ENCODE measurements around the gene TSSK6.

Gene TSSK6

DNA sequence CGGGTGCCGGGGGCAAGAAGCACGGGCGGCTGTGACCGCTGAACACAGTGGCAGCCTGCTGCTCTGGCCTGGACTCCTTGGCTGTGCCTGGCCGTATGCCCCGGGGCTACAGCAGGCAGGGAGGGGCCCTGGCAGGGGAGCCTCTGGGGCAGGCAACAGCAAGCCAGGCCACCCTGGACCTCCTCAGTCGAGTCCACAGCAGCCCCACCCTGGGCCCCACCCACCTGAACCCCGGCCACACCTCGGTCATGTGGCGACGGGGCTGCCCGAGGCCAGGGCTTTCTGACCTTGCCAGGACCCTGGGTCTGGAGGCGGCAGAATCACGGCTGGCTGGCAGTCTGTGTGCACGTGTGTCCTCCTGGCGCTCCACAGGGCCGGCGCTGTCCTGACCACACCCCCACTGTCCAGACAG is 31.4 kb upstream of the TSSK6 start:
- Mint-ChIP-seq H3K4me1 (peaks cover 16% of the 10 kb centered on the region), H3K36me3 (ENCODE audit: low read depth) (no peaks in the 10 kb centered on the region), H3K4me3 (no peak overlapping the region), H3K9me3 (no peaks in the 10 kb centered on the region), H3K27me3 (ENCODE audit: low read depth) (peaks cover 5% of the 10 kb centered on the region), H3K27ac (no peak overlapping the region)
- TF ChIP-seq, protein P1, sequence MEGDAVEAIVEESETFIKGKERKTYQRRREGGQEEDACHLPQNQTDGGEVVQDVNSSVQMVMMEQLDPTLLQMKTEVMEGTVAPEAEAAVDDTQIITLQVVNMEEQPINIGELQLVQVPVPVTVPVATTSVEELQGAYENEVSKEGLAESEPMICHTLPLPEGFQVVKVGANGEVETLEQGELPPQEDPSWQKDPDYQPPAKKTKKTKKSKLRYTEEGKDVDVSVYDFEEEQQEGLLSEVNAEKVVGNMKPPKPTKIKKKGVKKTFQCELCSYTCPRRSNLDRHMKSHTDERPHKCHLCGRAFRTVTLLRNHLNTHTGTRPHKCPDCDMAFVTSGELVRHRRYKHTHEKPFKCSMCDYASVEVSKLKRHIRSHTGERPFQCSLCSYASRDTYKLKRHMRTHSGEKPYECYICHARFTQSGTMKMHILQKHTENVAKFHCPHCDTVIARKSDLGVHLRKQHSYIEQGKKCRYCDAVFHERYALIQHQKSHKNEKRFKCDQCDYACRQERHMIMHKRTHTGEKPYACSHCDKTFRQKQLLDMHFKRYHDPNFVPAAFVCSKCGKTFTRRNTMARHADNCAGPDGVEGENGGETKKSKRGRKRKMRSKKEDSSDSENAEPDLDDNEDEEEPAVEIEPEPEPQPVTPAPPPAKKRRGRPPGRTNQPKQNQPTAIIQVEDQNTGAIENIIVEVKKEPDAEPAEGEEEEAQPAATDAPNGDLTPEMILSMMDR (IDR thresholded peaks at IDR 0.05; ENCODE audit: unreplicated experiment in 3 of 3): no peak

DNA sequence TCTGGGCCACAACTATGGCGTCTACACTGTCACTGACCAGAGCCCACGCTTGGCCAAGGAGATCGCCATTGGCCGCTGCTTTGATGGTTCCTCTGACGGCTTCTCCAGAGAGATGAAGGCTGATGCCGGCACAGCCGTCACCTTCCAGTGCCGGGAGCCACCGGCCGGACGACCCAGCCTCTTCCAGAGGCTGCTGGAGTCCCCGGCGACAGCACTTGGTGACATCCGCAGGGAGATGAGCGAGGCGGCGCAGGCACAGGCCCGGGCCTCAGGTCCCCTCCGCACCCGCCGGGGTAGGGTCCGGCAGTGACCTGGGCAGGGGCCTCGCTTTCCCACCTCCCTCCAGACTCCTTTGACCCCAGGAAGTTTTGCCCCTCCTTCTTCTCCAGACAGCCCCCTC is 30.4 kb upstream of the TSSK6 start:
- no peak overlapping the region for H3K4me3 Mint-ChIP-seq
- no peaks in the 10 kb centered on the region for H3K36me3 Mint-ChIP-seq (ENCODE audit: low read depth)
- H3K9me3 Mint-ChIP-seq: no peaks in the 10 kb centered on the region
- H3K27ac Mint-ChIP-seq: no peak overlapping the region
- peaks cover 5% of the 10 kb centered on the region for H3K27me3 Mint-ChIP-seq (ENCODE audit: low read depth)
- TF ChIP-seq, protein P1 (IDR thresholded peaks at IDR 0.05; ENCODE audit: unreplicated experiment in 3 of 3): no peak
- peaks cover 11% of the 10 kb centered on the region for H3K4me1 Mint-ChIP-seq

DNA sequence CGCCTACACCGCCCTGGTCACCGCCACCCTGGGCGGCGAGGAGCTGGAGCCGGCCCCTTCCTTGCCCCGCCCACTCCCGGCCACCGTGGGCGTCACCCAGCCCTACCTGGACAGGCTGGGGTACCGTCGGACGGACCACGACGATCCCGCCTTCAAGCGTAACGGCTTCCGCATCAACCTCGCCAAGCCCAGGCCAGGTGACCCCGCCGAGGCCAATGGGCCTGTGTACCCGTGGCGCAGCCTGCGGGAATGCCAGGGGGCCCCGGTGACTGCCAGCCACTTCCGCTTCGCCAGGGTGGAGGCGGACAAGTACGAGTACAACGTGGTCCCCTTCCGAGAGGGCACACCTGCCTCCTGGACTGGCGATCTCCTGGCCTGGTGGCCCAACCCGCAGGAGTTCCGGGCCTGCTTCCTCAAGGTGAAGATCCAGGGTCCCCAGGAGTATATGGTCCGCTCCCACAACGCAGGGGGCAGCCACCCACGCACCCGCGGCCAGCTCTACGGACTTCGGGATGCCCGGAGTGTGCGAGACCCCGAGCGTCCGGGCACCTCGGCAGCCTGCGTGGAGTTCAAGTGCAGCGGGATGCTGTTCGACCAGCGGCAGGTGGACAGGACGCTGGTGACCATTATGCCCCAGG is 29.7 kb upstream of the TSSK6 start:
- TF ChIP-seq, protein P1 (IDR thresholded peaks at IDR 0.05; ENCODE audit: unreplicated experiment in 3 of 3): no peak
- Mint-ChIP-seq H3K27me3 (ENCODE audit: low read depth) (peaks cover 4% of the 10 kb centered on the region), H3K4me1 (peaks cover 9% of the 10 kb centered on the region), H3K36me3 (ENCODE audit: low read depth) (no peaks in the 10 kb centered on the region), H3K27ac (no peak overlapping the region), H3K9me3 (no peaks in the 10 kb centered on the region), H3K4me3 (no peak overlapping the region)

DNA sequence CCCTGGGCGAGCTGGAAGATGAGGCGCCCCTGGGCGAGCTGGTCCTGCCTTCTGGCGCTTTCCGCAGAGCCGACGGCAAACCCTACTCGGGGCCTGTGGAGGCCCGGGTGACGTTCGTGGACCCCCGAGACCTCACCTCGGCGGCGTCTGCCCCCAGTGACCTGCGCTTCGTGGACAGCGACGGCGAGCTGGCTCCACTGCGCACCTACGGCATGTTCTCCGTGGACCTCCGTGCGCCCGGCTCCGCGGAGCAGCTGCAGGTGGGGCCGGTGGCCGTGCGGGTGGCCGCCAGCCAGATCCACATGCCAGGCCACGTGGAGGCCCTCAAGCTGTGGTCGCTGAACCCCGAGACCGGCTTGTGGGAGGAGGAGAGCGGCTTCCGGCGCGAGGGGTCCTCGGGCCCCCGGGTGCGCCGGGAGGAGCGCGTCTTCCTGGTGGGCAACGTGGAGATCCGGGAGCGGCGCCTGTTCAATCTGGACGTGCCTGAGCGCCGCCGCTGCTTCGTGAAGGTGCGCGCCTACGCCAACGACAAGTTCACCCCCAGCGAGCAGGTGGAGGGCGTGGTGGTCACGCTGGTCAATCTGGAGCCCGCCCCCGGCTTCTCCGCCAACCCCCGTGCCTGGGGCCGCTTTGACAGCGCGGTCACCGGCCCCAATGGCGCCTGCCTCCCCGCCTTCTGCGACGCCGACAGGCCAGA is 29.1 kb upstream of the TSSK6 start:
- TF ChIP-seq, protein P1 (IDR thresholded peaks at IDR 0.05; ENCODE audit: unreplicated experiment in 3 of 3): no peak

DNA sequence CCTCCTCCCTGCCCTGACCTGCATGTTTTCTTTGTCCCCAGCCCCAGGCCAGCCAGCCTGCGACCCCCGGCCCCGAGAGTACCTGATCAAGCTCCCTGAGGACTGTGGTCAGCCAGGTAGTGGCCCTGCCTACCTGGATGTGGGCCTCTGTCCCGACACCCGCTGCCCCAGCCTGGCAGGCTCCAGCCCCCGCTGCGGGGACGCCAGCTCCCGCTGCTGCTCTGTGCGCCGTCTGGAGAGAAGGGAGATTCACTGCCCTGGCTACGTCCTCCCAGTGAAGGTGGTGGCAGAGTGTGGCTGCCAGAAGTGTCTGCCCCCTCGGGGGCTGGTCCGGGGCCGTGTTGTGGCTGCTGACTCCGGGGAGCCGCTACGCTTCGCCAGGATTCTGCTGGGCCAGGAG is 28.3 kb upstream of the TSSK6 start:
- H3K4me3 Mint-ChIP-seq: no peak overlapping the region
- H3K9me3 Mint-ChIP-seq: no peaks in the 10 kb centered on the region

More for the DNA sequence above, 29.1 kb upstream of the TSSK6 start:
- Mint-ChIP-seq H3K27ac (no peak overlapping the region), H3K4me3 (no peak overlapping the region), H3K27me3 (ENCODE audit: low read depth) (no peaks in the 10 kb centered on the region), H3K4me1 (peaks cover 6% of the 10 kb centered on the region), H3K36me3 (ENCODE audit: low read depth) (no peaks in the 10 kb centered on the region), H3K9me3 (no peaks in the 10 kb centered on the region)

More for the DNA sequence above, 28.3 kb upstream of the TSSK6 start:
- H3K27ac Mint-ChIP-seq: no peak overlapping the region
- peaks cover 7% of the 10 kb centered on the region for H3K27me3 Mint-ChIP-seq (ENCODE audit: low read depth)
- TF ChIP-seq, protein P1 (IDR thresholded peaks at IDR 0.05; ENCODE audit: unreplicated experiment in 3 of 3): no peak
- H3K36me3 Mint-ChIP-seq (ENCODE audit: low read depth): no peaks in the 10 kb centered on the region
- peaks cover 5% of the 10 kb centered on the region for H3K4me1 Mint-ChIP-seq

All from nephron (organoid).